ENCODE results near the gene EPAS1.

DNA sequence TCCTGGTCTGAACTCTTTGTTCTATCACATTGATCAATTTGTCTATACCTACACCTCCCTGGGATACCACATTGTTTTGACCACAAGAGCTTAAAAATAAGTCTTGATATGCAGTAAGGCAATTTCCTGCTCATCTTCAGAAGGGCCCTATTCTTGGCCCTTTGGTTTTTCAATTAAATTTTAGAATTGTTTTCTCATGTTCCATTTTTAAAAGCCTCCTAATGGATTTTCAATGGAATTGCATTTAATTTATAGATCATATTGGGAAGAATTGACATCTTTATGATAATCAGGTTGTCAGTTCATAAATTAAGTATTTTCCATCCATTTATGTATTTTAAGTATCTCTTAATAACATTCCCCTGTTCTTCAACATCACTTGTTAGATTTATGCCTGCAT lies 47.6 kb upstream of the EPAS1 start:
- TF ChIP-seq, protein P1, sequence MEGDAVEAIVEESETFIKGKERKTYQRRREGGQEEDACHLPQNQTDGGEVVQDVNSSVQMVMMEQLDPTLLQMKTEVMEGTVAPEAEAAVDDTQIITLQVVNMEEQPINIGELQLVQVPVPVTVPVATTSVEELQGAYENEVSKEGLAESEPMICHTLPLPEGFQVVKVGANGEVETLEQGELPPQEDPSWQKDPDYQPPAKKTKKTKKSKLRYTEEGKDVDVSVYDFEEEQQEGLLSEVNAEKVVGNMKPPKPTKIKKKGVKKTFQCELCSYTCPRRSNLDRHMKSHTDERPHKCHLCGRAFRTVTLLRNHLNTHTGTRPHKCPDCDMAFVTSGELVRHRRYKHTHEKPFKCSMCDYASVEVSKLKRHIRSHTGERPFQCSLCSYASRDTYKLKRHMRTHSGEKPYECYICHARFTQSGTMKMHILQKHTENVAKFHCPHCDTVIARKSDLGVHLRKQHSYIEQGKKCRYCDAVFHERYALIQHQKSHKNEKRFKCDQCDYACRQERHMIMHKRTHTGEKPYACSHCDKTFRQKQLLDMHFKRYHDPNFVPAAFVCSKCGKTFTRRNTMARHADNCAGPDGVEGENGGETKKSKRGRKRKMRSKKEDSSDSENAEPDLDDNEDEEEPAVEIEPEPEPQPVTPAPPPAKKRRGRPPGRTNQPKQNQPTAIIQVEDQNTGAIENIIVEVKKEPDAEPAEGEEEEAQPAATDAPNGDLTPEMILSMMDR (IDR thresholded peaks at IDR 0.05): no peak
- TF ChIP-seq POLR2A (IDR thresholded peaks at IDR 0.05): no peak

All from thyroid gland (tissue), 4 donors.